Urothelium cell line (cell line): ENCODE results near the gene AK8.
"Not testable (repeated sequence)": the region's sequence is repeated elsewhere in the genome, so short reads cannot be mapped to it uniquely, and the experiment has no call there.

ENCODE experiments used
- DNase-seq: peaks from one replicate; pipeline ENCODE4 v3.0.0; 2011; ENCODE audit warnings: low spot score, mixed read lengths
- FAIRE-seq: peaks from 2 replicates; lab custom pipeline; 2011; peaks lifted over from hg19 to GRCh38; lab: Jason Lieb, UNC

The AK8 gene

DNA sequence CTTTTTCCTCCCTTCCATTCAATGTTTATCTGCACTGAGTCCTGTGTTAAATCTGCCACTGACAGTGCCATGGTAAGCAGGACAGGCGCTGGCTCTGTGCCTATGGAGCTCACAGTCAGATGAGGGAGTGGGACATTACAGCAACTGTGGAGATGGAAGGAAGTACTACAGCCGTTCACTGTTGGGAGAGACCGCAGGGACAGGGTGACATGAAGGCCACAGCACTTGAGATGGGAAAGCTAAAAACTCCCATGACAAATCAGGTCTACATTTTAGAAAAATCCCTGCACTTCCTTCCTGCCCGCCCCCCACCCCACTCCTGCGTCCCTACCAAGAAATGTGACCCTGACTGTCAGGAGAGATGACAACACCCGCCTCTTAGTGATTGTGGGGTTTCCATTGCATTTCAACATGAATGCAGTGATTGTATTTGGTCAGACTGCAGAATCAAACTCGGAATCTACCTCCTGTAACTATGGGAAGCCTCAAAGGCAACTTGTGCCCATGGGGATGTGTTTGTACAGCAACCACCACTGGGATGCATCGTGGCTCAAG lies 151.4 kb downstream of the AK8 start:
- FAIRE-seq (no peak), DNase-seq (no peak)

DNA sequence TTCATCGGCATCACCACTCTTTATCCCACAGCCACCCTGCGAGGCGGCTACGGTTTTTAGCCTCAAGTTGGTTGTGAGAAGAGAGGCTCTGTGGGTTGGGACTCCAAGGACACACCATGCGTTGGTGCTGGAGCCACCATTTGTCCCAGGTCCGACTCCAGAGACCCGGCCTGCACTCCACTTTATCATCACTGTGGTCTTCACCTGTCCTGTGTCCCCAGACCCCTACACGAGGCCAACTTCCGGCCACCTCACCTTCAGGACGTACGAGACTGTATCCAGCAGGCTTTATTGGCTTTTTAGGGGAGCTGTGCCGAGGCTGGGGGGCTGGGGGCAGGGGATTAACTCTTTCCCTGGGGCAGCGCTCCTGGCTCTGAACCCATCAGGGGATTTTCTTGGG lies 152.8 kb downstream of the AK8 start:
- FAIRE-seq (no peak), DNase-seq (no peak)

DNA sequence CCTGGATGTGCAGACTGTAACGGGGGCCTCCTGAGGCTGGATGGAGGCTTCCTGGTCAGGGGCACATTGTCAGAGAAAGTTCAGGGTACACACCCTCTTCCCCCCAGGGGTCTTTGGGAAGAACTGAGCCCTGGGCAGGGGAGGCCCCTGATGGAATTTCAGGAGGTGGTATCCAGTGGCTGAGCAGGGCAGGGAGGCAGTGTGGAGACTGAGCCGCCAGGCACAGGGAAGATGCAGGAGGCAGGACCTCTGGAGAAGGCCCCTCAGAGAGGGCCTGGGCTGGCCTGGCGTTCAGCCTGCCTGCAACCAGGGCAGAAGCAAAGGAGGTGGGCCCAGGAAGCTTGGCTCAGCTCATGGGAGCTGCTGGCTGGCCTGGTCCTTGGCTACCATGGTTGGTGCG lies 154.3 kb downstream of the AK8 start:
- FAIRE-seq (no peak), DNase-seq (no peak)

DNA sequence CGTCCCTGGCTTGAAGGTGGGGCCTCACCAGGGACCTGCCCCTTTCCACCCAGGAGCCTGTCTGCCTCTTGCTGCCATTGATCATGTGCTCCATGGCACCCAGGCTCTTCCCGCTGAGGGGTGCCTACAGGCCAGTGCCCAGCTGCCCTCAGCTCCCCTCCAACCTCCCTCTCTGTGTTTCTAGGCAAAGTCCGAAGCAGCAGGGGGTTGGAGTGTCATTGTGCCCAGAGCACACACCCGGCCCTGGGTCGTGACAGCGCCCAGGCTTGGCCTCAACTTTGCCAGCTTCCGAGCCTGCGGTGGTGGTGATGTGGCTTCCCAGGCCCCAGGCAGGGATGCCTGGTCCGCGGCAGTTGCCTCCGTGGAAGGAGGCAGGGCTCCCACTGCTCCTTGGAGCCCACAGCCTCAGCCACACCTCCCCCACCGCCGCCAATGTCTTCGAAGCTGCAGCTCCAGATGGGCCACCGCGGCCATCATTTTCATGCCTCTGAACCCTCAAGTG lies 155.5 kb downstream of the AK8 start:
- no peak for DNase-seq
- no peak for FAIRE-seq

DNA sequence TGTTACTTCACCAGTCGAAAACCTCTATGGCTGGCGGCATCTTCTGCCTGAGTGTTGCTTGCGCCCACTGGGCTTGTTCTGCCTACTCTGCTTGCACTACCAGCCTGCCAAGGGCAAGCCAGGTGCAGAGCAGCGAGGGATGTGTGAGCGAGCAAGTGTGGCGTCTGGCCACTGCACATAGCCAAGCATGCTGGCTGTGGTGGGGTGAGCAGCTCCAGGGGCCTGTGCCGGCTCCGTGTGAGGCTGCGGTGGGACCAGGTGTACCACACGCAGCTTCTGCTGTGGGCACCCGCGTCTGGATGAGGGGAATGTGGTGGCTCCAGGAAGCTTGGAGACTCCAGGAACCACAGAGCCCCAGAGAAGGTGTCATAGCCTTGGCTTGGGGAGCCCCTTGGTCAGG lies 156.4 kb downstream of the AK8 start:
- FAIRE-seq (no peak), DNase-seq (no peak)

GRCh38 chr9:132718381-132718928 lies 159.6 kb downstream of the AK8 start:
- DNase-seq, FAIRE-seq: not testable (repeated sequence)

GRCh38 chr9:132717326-132717945 lies 160.6 kb downstream of the AK8 start:
- DNase-seq (no peak), FAIRE-seq (no peak)

DNA sequence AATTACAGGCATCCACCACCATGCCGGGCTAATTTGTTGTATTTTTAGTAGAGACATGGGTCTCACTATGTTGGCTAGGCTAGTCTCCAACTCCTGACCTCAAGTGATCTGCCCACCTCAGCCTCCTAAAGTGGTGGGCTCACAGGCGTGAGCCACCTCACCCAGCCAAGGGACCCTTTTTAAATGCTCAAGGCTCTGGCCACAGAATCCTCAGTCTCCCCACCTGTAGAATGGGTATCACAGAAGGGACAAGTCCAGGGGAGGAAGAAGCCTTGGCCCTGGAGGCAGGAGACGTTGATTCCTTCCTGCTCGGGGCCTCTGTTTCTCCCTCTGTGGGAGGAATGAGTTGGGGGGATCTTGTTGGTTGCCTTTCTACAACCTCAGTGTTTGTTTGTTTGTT lies 162.1 kb downstream of the AK8 start:
- DNase-seq = no peak

GRCh38 chr9:132712753-132713152 lies 165.3 kb downstream of the AK8 start:
- FAIRE-seq = no peak
- DNase-seq = no peak

More for the DNA sequence above, 162.1 kb downstream of the AK8 start:
- FAIRE-seq = no peak

DNA sequence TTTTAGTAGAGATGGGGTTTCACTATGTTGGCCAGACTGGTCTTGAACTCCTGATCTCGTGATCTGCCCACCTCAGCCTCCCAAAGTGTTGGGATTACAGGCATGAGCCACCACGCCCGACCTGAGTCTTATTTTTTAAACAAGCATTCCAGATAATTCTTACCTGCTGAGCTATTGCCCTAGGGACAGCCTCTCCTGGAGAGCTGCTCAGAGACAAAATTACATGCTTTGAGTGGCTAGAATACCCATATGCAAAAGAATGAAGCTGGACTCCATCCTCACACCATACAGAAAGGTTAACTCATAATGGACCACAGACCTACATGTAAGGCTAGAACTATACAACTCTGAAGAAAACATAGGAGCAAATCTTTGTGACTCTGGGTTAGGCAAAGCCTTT lies 166.2 kb downstream of the AK8 start:
- DNase-seq = no peak
- FAIRE-seq = no peak

GRCh38 chr9:132711152-132711551 lies 166.9 kb downstream of the AK8 start:
- not testable (repeated sequence) for DNase-seq, FAIRE-seq

GRCh38 chr9:132710333-132710732 lies 167.8 kb downstream of the AK8 start:
- FAIRE-seq (no peak), DNase-seq (no peak)

DNA sequence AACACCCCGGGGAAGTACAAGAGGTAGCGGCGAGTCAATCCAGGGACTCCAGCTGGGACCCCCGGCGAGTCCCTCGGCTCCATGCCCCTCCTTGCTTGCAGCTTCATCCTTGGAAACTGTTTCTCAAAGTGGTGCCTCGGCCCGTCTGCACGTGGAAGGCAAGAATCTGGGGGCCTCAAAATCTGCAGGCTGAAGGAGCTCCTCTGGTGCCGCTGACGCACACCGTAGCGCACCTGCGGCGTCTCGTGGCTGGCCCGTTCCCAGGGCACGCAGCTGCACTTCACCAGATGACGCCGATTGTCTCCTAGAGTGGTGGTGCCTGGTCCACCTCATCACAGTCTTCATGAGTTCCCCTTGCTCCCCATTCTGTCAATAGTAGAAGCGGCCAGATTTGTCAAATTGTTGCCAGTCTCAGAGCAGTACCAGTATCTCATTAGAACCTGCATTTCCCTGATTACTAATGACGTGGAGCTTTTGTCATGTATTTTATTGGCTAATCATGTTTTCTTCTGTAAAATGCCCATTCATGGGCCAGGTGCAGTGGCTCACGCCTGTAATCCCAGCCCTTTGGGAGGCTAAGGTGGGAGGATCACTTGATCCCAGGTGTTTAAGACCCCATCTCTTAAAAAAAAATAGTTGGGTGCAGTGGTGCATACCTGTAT lies 169.2 kb downstream of the AK8 start:
- no peak for DNase-seq
- FAIRE-seq = no peak

DNA sequence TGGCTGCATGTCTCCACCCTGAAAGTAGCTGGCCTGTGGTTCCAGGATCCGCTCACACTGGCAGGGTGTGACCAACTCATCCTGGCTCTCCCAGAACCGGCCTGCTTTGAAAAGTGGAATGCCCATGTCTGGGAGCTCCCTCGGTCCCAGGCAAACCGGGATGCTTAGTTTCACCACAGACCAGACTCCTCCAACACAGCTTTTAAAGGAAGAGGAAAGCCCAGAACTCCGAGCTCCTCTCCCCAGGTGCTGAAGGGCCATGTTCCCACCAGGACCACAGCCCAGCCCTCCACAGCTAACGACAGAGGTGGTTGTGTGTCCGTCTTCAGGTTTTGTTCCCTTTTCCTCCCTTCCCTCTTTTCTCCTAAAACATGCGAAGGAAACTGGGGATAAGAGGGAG lies 169.8 kb downstream of the AK8 start:
- no peak for FAIRE-seq
- no peak for DNase-seq

- FAIRE-seq = no peak
- DNase-seq = no peak
Measured at GRCh38 chr9:132703336-132703735, 174.7 kb downstream of the AK8 start.

GRCh38 chr9:132702254-132702653 lies 175.8 kb downstream of the AK8 start:
- FAIRE-seq = no peak
- no peak for DNase-seq

- no peak for FAIRE-seq
Measured at GRCh38 chr9:132699956-132700355, 178.1 kb downstream of the AK8 start.

DNA sequence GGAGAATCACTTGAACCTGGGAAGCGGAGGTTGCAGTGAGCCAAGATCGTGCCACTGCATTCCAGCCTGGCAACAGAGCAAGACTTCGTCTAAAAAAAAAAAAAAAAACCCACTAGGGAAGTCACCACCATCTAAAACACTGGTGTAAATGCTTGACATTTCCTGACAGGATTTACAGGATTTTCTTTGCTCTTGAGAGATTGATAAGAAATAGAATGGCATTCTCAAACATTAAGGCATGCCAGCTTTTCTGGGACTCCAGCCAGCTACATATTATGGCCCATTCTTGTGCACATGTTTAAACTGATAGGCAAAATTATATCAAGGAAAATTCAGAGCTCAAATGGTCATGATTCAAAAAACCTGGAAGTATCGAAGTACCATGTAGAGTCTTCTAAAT lies 179.1 kb downstream of the AK8 start:
- DNase-seq (no peak), FAIRE-seq (no peak)

More at GRCh38 chr9:132699956-132700355, 178.1 kb downstream of the AK8 start:
- no peak for DNase-seq

GRCh38 chr9:132697230-132697629 lies 180.9 kb downstream of the AK8 start:
- FAIRE-seq (no peak), DNase-seq (no peak)

- no peak for DNase-seq
- FAIRE-seq = no peak
Measured at GRCh38 chr9:132694144-132694543, 183.9 kb downstream of the AK8 start.

DNA sequence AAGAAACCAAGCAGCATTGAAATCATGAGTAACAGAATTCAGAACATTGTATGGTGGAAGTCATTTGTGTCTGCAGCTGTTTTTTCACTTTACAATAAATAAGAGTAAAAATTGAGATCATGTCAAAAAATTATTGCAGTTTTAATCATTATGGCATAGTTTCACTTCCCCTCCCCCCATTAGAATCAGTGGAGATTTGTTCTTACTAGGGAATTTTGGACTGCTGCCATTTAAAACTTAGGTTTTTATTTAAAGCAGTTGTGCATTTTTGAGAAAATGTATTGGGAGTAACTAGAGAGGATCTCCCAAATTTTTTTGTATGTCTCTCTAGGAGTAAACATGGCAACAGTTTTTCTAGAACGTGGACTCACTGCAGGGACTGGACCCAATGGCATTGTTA lies 187.4 kb downstream of the AK8 start:
- no peak for FAIRE-seq

GRCh38 chr9:132683873-132684272 lies 194.2 kb downstream of the AK8 start:
- no peak for DNase-seq
- no peak for FAIRE-seq

More for the DNA sequence above, 187.4 kb downstream of the AK8 start:
- no peak for DNase-seq
